AG20443 (cell line): ENCODE results near the gene ATG4C.
"Not testable (repeated sequence)": the region's sequence is repeated elsewhere in the genome, so short reads cannot be mapped to it uniquely, and the experiment has no call there.

Source experiments
- DNase-seq: peaks from one replicate; pipeline ENCODE4 v3.0.0; 2012; ENCODE audit warnings: low spot score, mixed read lengths

ATG4C gene

GRCh38 chr1:62783736-62784508, at the start of gene ATG4C:
ATG4C (plus strand) TSS chr1:62784132; CDS start chr1:62803787, 19,655 bp downstream.
- DNase-seq = peak; percentile 96

- DNase-seq = peak; percentile 34
Observed at GRCh38 chr1:62735491-62736171, 48.3 kb upstream of the ATG4C start.

- DNase-seq = not testable (repeated sequence)
Observed at GRCh38 chr1:62740701-62741100, 43.2 kb upstream of the ATG4C start.

- DNase-seq = peak; percentile 10
Observed at GRCh38 chr1:62744611-62745577, 39.0 kb upstream of the ATG4C start.

GRCh38 chr1:62746086-62746808, 37.7 kb upstream of the ATG4C start:
- peak; percentile 46 for DNase-seq

- no peak for DNase-seq
Observed at GRCh38 chr1:62746809-62747138, 37.2 kb upstream of the ATG4C start.

GRCh38 chr1:62753031-62753965, 30.6 kb upstream of the ATG4C start:
- DNase-seq = no peak

GRCh38 chr1:62754938-62755337, 29.0 kb upstream of the ATG4C start:
- not testable (repeated sequence) for DNase-seq

- not testable (repeated sequence) for DNase-seq
Observed at GRCh38 chr1:62756255-62756884, 27.6 kb upstream of the ATG4C start.

GRCh38 chr1:62759232-62759875, 24.6 kb upstream of the ATG4C start:
- not testable (repeated sequence) for DNase-seq

- DNase-seq = not testable (repeated sequence)
Observed at GRCh38 chr1:62760021-62760782, 23.7 kb upstream of the ATG4C start.

GRCh38 chr1:62761223-62761870, 22.6 kb upstream of the ATG4C start:
- DNase-seq = not testable (repeated sequence)

- not testable (repeated sequence) for DNase-seq
Observed at GRCh38 chr1:62762027-62762426, 21.9 kb upstream of the ATG4C start.

GRCh38 chr1:62765981-62766380, 18.0 kb upstream of the ATG4C start:
- no peak for DNase-seq

- not testable (repeated sequence) for DNase-seq
Observed at GRCh38 chr1:62768551-62768950, 15.4 kb upstream of the ATG4C start.

- DNase-seq = no peak
Observed at GRCh38 chr1:62772607-62773295, 11.2 kb upstream of the ATG4C start.

GRCh38 chr1:62774006-62774405, 9.9 kb upstream of the ATG4C start:
- no peak for DNase-seq
